Measurements from ENCODE around the gene KRTAP12-3. TPM values are rescaled to one million over a fixed set of nuclear protein-coding genes. Genes with fewer than 3 reads are reported as not detected.
"Not testable (repeated sequence)": the region's sequence is repeated elsewhere in the genome, so short reads cannot be mapped to it uniquely, and the experiment has no call there.

Gene KRTAP12-3
- total RNA-seq, 2 experiments from 2014 or later = not detected

- Mint-ChIP-seq H3K9me3 (peaks cover 17% of the 10 kb centered on the region), H3K27ac (no peak overlapping the region), H3K4me1 (ENCODE audit: low read depth) (peaks cover 6% of the 10 kb centered on the region), H3K4me3 (no peak overlapping the region), H3K27me3 (peaks cover 45% of the 10 kb centered on the region), H3K36me3 (peaks cover 8% of the 10 kb centered on the region)
- intact Hi-C loops (cut with micrococcal nuclease) = no loop called here
- no peak for DNase-seq
- ChIA-PET POLR2A (interaction anchor here (0.6 kb wide), 1 partner anchor 646 kb away, joined by 4 read pairs; no protein-coding TSS in a partner anchor), CTCF (interaction anchor here (0.6 to 1.0 kb wide), 2 partner anchors 46 to 97 kb away, joined by 3 to 4 read pairs; no protein-coding TSS in a partner anchor)
These were observed 38.8 kb downstream of the KRTAP12-3 start for GRCh38 chr21:44696572-44696971.

GRCh38 chr21:44697172-44697810 is 39.6 kb downstream of the KRTAP12-3 start, which contains the start of gene KRTAP10-12:
Gene KRTAP10-12 (plus strand): TSS chr21:44697172. CDS start chr21:44697202, 30 bp downstream.
- H3K36me3 Mint-ChIP-seq; H3K4me3 Mint-ChIP-seq; H3K4me1 Mint-ChIP-seq (ENCODE audit: low read depth); intact Hi-C loops (cut with micrococcal nuclease); H3K27ac Mint-ChIP-seq; DNase-seq: not testable (repeated sequence)
- CTCF ChIA-PET = interaction anchor here (1.0 kb wide), 1 partner anchor 96 kb away, joined by 4 read pairs; no protein-coding TSS in a partner anchor
- peaks cover 50% of the 10 kb centered on the region for H3K27me3 Mint-ChIP-seq
- POLR2A ChIA-PET = interaction anchor here (0.6 kb wide), 1 partner anchor 645 kb away, joined by 4 read pairs; no protein-coding TSS in a partner anchor
- H3K9me3 Mint-ChIP-seq = peaks cover 14% of the 10 kb centered on the region

GRCh38 chr21:44697811-44698734 is 40.3 kb downstream of the KRTAP12-3 start:
- H3K4me1 Mint-ChIP-seq (ENCODE audit: low read depth) = peaks cover 3% of the 10 kb centered on the region
- ChIA-PET POLR2A (no interaction called here), CTCF (no interaction called here)
- no peak overlapping the region for H3K4me3 Mint-ChIP-seq
- peaks cover 6% of the 10 kb centered on the region for H3K9me3 Mint-ChIP-seq
- H3K36me3 Mint-ChIP-seq = peaks cover under 1% of the 10 kb centered on the region
- no peak overlapping the region for H3K27ac Mint-ChIP-seq
- peaks cover 58% of the 10 kb centered on the region for H3K27me3 Mint-ChIP-seq
- no peak for DNase-seq
- intact Hi-C loops (cut with micrococcal nuclease) = no loop called here

- CTCF ChIA-PET = interaction anchor here (1.2 kb wide), 1 partner anchor 42 kb away, joined by 3 read pairs; the partner anchor contains the start of gene KRTAP12-3
- no peak overlapping the region for H3K27ac Mint-ChIP-seq
These were observed 41.8 kb downstream of the KRTAP12-3 start for GRCh38 chr21:44699502-44700001.

GRCh38 chr21:44700101-44701022 is 42.6 kb downstream of the KRTAP12-3 start:
- peaks cover 72% of the 10 kb centered on the region for H3K27me3 Mint-ChIP-seq
- no peak overlapping the region for H3K27ac Mint-ChIP-seq
- CTCF ChIA-PET = interaction anchor here (1.2 kb wide), 1 partner anchor 43 kb away, joined by 3 read pairs; the partner anchor contains the start of gene KRTAP12-3
- H3K36me3 Mint-ChIP-seq = peaks cover 3% of the 10 kb centered on the region
- intact Hi-C loops (cut with micrococcal nuclease) = no loop called here
- H3K4me3 Mint-ChIP-seq = no peak overlapping the region
- POLR2A ChIA-PET = no interaction called here
- peaks cover 2% of the 10 kb centered on the region for H3K9me3 Mint-ChIP-seq
- no peak for DNase-seq
- H3K4me1 Mint-ChIP-seq (ENCODE audit: low read depth) = no peaks in the 10 kb centered on the region

More at GRCh38 chr21:44699502-44700001, 41.8 kb downstream of the KRTAP12-3 start:
- peaks cover 64% of the 10 kb centered on the region for H3K27me3 Mint-ChIP-seq
- POLR2A ChIA-PET = no interaction called here
- intact Hi-C loops (cut with micrococcal nuclease) = no loop called here
- H3K4me1 Mint-ChIP-seq (ENCODE audit: low read depth) = peaks cover 1% of the 10 kb centered on the region
- no peaks in the 10 kb centered on the region for H3K9me3 Mint-ChIP-seq
- H3K36me3 Mint-ChIP-seq = no peaks in the 10 kb centered on the region
- H3K4me3 Mint-ChIP-seq = no peak overlapping the region
- DNase-seq = no peak

- Mint-ChIP-seq H3K4me1 (ENCODE audit: low read depth) (no peaks in the 10 kb centered on the region), H3K27me3 (peaks cover 75% of the 10 kb centered on the region), H3K4me3 (no peak overlapping the region), H3K9me3 (peaks cover 7% of the 10 kb centered on the region), H3K36me3 (peaks cover 7% of the 10 kb centered on the region), H3K27ac (no peak overlapping the region)
- DNase-seq = no peak
- intact Hi-C loops (cut with micrococcal nuclease) = no loop called here
- ChIA-PET CTCF (no interaction called here), POLR2A (no interaction called here)
These were observed 43.3 kb downstream of the KRTAP12-3 start for GRCh38 chr21:44701023-44701400.

GRCh38 chr21:44701541-44701940 is 43.8 kb downstream of the KRTAP12-3 start:
- Mint-ChIP-seq H3K27ac (no peak overlapping the region), H3K27me3 (peaks cover 74% of the 10 kb centered on the region), H3K9me3 (peaks cover 9% of the 10 kb centered on the region), H3K4me1 (ENCODE audit: low read depth) (no peaks in the 10 kb centered on the region), H3K4me3 (no peak overlapping the region), H3K36me3 (peaks cover 8% of the 10 kb centered on the region)
- ChIA-PET CTCF (no interaction called here), POLR2A (no interaction called here)
- intact Hi-C loops (cut with micrococcal nuclease) = no loop called here
- DNase-seq = no peak

- Mint-ChIP-seq H3K9me3 (peaks cover 9% of the 10 kb centered on the region), H3K27me3 (peaks cover 71% of the 10 kb centered on the region), H3K4me3 (no peak overlapping the region), H3K4me1 (ENCODE audit: low read depth) (no peaks in the 10 kb centered on the region), H3K27ac (no peak overlapping the region), H3K36me3 (peaks cover 8% of the 10 kb centered on the region)
- ChIA-PET POLR2A (no interaction called here), CTCF (interaction anchor here (1.6 kb wide), 1 partner anchor 11 kb away, joined by 3 read pairs; no protein-coding TSS in a partner anchor)
- DNase-seq = no peak
- intact Hi-C loops (cut with micrococcal nuclease) = no loop called here
These were observed 44.6 kb downstream of the KRTAP12-3 start for GRCh38 chr21:44702111-44702972.

- intact Hi-C loops (cut with micrococcal nuclease) = no loop called here
- H3K9me3 Mint-ChIP-seq = peaks cover 9% of the 10 kb centered on the region
- H3K36me3 Mint-ChIP-seq = peaks cover 8% of the 10 kb centered on the region
These were observed 45.4 kb downstream of the KRTAP12-3 start for GRCh38 chr21:44702973-44703730.

More at GRCh38 chr21:44702973-44703730, 45.4 kb downstream of the KRTAP12-3 start:
- DNase-seq = no peak
- Mint-ChIP-seq H3K27ac (no peak overlapping the region), H3K27me3 (peaks cover 71% of the 10 kb centered on the region), H3K4me1 (ENCODE audit: low read depth) (peaks cover 2% of the 10 kb centered on the region), H3K4me3 (no peak overlapping the region)
- POLR2A ChIA-PET = no interaction called here
- CTCF ChIA-PET = interaction anchor here (1.6 kb wide), 1 partner anchor 12 kb away, joined by 3 read pairs; no protein-coding TSS in a partner anchor
